AG04449 (cell line): ENCODE data around the gene ATP5F1D.

Experiments
- CTCF ChIA-PET: fragments of 350-600 bp; formaldehyde crosslinking; extraction: SDS; loops from one replicate; lab custom pipeline; 2021; ENCODE audit warnings: antibody characterized with exemption; lab: Yijun Ruan, JAX
- POLR2A ChIA-PET: fragments of 400-600, 350-600 bp; formaldehyde crosslinking; extraction: SDS; loops from one replicate; lab custom pipeline; 2020; ENCODE audit warnings: antibody characterized with exemption, inconsistent platforms; lab: Yijun Ruan, JAX
- DNase-seq: peaks from one replicate; pipeline ENCODE4 v3.0.0-alpha.2; 2010; ENCODE audit warnings: low read depth, low spot score
- H3K4me3 ChIP-seq: 2 replicates; pipeline ENCODE4 v1.5.1; 2011; ENCODE audit warnings: low read depth, mild to moderate bottlenecking, control low read depth, low read length
- CTCF ChIP-seq: IDR thresholded peaks from one replicate; pipeline ENCODE4 v1.5.1; 2011; ENCODE audit warnings: mild to moderate bottlenecking, moderate library complexity, low read length, control low read depth, inconsistent platforms; ENCODE audit not compliant: insufficient read depth; ENCODE audit errors: missing control alignments

Gene ATP5F1D

GRCh38 chr19:1292419-1293151, 51.0 kb downstream of the ATP5F1D start:
- DNase-seq: no peak
- ChIA-PET CTCF (no interaction called here), POLR2A (no interaction called here)
- no peak overlapping the region for H3K4me3 ChIP-seq
- TF ChIP-seq CTCF: no peak

GRCh38 chr19:1293782-1294604, 52.4 kb downstream of the ATP5F1D start:
- CTCF ChIA-PET: no interaction called here
- TF ChIP-seq CTCF: no peak
- H3K4me3 ChIP-seq: no peak overlapping the region
- no peak for DNase-seq
- POLR2A ChIA-PET: no interaction called here
